ENCODE data around the gene SDK1.
"Not testable (repeated sequence)": the region's sequence is repeated elsewhere in the genome, so short reads cannot be mapped to it uniquely, and the experiment has no call there.

Gene SDK1

DNA sequence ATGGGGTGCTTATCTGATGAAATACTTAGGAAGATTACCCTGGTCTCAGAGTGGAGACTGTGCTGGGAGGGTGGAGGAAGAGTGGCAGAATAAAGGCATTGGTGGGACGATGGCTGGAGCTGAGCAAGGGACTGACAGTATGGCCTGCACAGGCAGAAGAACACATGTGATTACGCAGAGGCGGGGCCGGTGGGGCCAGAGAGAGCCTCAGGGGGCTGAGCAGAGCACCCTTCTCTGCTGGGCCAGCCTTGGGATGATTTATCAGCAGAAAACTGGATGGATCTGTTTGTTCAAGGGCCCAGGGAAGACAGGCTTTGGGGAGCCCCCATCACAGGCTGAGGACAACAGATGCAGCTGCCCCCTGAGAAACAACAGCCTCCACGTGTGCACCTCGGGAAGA is 272.1 kb downstream of the SDK1 start:
- no peaks in the 10 kb centered on the region for H3K4me1 Mint-ChIP-seq
- ATAC-seq (no peak), DNase-seq (ENCODE audit: low spot score in 2 of 2) (no peak)
- no peak overlapping the region for H3K27ac Mint-ChIP-seq
- H3K36me3 Mint-ChIP-seq = no peaks in the 10 kb centered on the region
- no peak overlapping the region for H3K4me3 Mint-ChIP-seq
- H3K9me3 Mint-ChIP-seq = peaks cover 3% of the 10 kb centered on the region

DNA sequence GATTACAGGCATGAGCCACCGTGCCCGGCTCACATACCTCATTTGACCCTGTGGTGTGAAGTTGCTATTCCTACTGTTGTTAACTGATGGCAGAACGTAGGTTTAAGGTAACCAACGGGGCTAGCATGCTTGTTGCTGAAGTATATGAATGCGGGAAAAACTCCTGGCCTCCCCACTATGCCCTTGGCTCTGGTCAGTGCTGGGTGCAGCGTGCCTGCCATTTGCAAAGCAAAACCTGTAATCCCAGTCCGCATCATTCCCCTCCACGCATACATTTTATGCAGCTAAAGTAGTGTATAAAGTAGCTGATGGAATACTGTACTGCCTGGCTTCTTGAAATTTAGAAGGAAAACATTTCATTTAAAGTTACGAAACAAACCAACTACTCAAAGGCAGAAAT is 273.3 kb downstream of the SDK1 start:
- ATAC-seq = no peak
- H3K4me3 Mint-ChIP-seq = no peak overlapping the region
- H3K36me3 Mint-ChIP-seq = no peaks in the 10 kb centered on the region
- no peak overlapping the region for H3K27ac Mint-ChIP-seq
- no peak for DNase-seq (ENCODE audit: low spot score in 2 of 2)
- no peaks in the 10 kb centered on the region for H3K4me1 Mint-ChIP-seq
- peaks cover 4% of the 10 kb centered on the region for H3K9me3 Mint-ChIP-seq

DNA sequence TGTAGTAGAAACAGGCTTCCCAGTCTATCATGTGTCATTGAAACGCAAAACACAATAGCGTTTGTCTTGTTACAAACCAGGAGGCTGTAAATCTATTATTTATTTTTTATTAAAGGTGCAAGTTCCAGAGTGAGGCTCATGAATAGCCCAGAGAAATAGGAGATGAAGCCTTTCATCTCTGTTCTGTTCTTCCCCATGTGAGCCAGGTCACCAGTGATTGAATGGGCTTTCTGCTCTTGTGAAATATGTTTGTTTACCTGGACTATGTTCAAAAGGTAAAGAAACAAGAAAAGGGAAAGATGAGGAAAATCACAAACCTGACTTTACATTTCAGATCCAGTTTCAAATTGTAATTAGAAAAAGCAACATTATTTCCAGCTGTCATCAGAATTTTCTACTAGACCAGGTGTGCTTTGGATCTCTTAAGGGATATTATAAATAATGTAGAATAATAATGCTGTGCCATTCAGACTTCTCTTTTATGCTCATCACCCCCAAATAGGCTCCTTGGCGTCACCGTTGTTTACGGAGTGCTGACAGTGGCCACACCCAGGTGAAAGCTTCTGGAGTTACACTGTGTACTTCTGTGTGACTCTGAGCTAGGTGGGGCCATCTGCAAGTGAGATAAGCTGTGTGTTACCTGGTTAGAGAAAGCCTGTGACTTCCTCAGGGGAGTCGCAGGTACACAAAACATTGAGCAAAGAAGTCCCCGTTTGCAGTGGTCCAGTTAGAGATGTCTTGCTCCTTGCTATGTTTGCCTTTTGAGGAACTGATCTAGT is 274.9 kb downstream of the SDK1 start:
- no peak for DNase-seq (ENCODE audit: low spot score in 2 of 2)
- Mint-ChIP-seq H3K4me3 (no peak overlapping the region), H3K36me3 (no peaks in the 10 kb centered on the region), H3K9me3 (peaks cover 4% of the 10 kb centered on the region), H3K27ac (no peak overlapping the region), H3K4me1 (no peaks in the 10 kb centered on the region)
- no peak for ATAC-seq

DNA sequence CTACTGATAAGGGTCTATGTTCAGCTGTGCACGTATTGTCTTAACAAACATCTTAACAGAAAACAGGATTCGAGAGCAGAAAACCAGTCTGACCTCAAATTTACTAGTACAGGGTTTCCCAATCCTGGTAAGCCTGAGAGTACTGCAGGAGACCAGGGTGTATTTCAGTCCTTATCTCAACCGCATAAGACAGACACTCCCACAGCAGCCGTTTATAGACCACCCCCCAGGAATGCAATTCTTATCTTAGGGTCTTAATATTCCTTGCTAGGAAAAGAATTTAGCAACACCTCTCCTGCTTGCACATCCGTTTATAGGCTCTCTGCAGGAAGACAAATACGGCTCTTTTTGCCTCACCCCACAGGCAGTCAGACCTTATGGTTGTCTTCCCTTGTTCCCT is 277.3 kb downstream of the SDK1 start:
- H3K4me1 Mint-ChIP-seq = no peaks in the 10 kb centered on the region
- DNase-seq (ENCODE audit: low spot score in 2 of 2) (no peak), ATAC-seq (no peak)
- H3K4me3 Mint-ChIP-seq = no peak overlapping the region
- peaks cover 4% of the 10 kb centered on the region for H3K9me3 Mint-ChIP-seq
- no peaks in the 10 kb centered on the region for H3K36me3 Mint-ChIP-seq
- no peak overlapping the region for H3K27ac Mint-ChIP-seq

DNA sequence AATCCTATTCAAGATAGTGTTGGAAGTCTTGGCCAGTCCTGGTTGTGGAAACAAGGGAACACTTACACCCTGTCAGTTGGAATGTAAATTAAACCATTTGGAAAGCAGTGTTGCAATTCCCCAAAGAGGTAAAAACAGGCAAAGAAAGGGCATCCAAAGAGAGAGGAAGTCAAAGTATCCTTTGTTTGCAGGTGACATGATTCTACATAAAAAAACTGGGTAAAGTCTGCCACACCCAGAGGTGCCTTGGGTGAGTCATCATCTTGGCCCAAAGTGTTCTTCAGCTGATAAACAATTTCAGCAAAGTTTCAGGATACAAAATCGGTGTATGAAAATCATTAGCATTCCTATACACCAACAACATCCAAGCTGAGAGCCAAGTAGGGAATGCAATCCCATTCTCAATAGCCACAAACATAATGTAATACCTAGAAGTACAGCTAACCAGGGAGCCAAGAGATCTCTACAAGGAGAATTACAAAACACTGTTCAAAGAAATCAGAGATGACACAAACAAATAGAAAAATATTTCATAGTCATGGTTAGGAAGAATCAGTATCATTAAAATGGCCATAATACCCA is 278.7 kb downstream of the SDK1 start:
- no peak for ATAC-seq
- no peak overlapping the region for H3K4me3 Mint-ChIP-seq
- H3K27ac Mint-ChIP-seq = no peak overlapping the region
- no peak for DNase-seq (ENCODE audit: low spot score in 2 of 2)
- H3K4me1 Mint-ChIP-seq = no peaks in the 10 kb centered on the region
- peaks cover 4% of the 10 kb centered on the region for H3K9me3 Mint-ChIP-seq
- H3K36me3 Mint-ChIP-seq = no peaks in the 10 kb centered on the region

DNA sequence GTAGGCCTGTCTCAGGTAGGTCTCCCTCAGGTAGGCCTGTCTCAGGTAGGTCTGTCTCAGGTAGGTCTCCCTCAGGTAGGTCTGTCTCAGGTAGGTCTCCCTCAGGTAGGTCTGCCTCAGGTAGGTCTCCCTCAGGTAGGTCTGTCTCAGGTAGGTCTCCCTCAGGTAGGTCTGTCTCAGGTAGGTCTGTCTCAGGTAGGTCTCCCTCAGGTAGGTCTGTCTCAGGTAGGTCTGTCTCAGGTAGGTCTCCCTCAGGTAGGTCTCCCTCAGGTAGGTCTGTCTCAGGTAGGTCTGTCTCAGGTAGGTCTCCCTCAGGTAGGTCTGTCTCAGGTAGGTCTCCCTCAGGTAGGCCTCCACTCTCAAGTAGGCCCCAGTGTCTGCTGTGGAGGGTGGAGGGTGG is 281.1 kb downstream of the SDK1 start:
- not testable (repeated sequence) for H3K36me3 Mint-ChIP-seq

DNA sequence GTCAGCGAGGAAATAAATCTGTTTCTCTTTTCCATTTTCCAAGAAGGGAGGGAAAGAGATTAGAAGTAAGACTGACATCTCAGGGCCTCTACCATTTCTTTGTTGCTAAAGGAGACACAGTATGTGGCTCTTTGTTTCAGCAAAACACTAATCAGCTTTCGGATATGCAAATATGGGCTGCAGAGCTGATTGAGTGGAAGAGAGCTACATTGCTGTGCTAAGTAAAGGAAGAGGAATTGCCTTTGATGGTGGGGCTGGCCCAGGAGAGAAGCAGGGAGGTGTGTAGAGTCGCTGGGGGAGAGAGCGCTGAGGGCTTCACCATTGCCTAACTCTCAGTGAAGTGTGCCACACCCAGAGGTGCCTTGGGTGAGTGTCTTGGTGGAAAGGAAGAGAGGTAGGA is 284.8 kb downstream of the SDK1 start:
- no peak for ATAC-seq
- Mint-ChIP-seq H3K9me3 (no peaks in the 10 kb centered on the region), H3K36me3 (no peaks in the 10 kb centered on the region), H3K4me3 (no peak overlapping the region), H3K4me1 (no peaks in the 10 kb centered on the region), H3K27ac (no peak overlapping the region)
- no peak for DNase-seq (ENCODE audit: low spot score in 2 of 2)

More for the DNA sequence above, 281.1 kb downstream of the SDK1 start:
- H3K9me3 Mint-ChIP-seq; H3K4me3 Mint-ChIP-seq; DNase-seq (ENCODE audit: low spot score in 2 of 2); H3K27ac Mint-ChIP-seq; H3K4me1 Mint-ChIP-seq; ATAC-seq: not testable (repeated sequence)

DNA sequence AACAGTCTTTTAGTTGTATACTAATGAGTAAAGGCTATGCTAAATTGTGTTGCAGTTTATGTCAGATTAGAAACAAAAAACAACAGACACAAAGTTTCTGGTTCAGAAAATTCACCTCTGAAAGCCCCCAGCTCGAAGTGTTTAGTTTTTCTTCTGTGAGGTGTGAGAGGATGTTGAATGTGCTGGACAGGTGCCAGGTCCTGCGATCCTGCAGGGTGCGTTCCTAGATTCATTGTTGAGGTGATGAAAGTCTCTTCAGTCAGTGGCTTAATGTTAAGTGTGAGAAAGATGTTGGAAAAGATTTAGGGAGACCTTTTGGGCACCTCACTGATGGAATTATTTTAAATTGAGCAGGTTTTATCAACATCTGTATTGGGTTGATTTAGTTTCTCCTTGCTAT is 287.3 kb downstream of the SDK1 start:
- Mint-ChIP-seq H3K9me3 (no peaks in the 10 kb centered on the region), H3K36me3 (no peaks in the 10 kb centered on the region), H3K4me1 (no peaks in the 10 kb centered on the region), H3K4me3 (no peak overlapping the region), H3K27ac (no peak overlapping the region)
- ATAC-seq (no peak), DNase-seq (ENCODE audit: low spot score in 2 of 2) (no peak)

DNA sequence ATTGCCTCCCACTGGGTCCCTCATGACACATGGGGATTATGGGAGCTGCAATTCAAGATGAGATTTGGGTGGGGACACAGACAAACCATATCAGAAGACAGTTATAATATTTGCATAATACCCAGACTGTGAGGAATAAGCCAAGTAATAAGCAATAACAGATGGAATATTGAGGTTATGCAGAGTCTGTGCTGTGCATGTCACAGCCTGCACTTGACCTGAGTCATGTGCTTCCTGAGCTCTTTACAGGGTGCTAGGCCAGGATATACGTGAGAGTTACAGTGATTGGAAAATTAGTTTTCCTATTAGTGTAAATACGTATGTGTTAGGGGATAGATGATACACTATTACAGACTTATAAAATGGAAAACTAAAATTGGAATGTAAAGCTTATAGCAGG is 288.7 kb downstream of the SDK1 start:
- Mint-ChIP-seq H3K36me3 (no peaks in the 10 kb centered on the region), H3K27ac (no peak overlapping the region), H3K4me1 (no peaks in the 10 kb centered on the region), H3K4me3 (no peak overlapping the region), H3K9me3 (no peaks in the 10 kb centered on the region)
- DNase-seq (ENCODE audit: low spot score in 2 of 2) (no peak), ATAC-seq (no peak)

DNA sequence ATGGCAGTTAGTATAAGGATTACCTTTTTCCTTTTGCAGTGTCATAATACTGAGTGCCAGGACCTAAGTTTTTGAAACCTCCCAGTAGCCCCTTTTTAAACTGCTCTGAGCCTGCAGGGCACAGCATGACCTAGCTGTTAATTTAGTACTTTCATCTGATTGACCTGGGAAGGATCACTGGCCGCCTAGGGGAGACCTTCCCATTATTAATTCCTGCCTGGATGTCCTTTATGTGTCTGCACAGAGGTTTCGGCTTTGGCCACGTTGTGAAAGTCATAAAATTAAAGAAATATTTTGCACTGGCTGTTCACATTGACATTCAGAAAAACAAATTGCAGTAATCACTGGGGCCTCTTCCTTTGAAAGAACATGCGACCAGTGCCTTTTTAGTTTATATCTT is 290.2 kb downstream of the SDK1 start:
- no peaks in the 10 kb centered on the region for H3K4me1 Mint-ChIP-seq
- no peaks in the 10 kb centered on the region for H3K9me3 Mint-ChIP-seq
- no peaks in the 10 kb centered on the region for H3K36me3 Mint-ChIP-seq
- no peak overlapping the region for H3K4me3 Mint-ChIP-seq
- no peak for ATAC-seq
- H3K27ac Mint-ChIP-seq = no peak overlapping the region
- no peak for DNase-seq (ENCODE audit: low spot score in 2 of 2)

DNA sequence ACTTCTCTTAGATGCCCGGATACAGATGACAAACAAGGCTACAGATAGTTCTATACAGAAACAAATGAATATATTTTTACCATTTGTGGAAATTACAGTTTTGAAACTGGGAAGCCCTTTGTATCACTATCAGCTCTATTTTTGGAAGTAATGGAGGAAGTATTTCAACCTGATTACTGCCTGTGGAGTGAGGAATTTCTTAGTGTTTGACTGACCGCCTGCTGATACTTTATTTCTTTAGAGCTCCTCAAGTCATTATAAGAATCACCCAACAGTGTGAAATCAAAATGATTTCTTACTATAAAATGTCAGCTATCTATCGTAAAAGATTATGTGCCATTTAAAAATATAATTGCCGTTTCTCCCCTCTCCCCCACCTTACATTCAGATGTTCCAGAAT is 290.9 kb downstream of the SDK1 start:
- Mint-ChIP-seq H3K4me3 (no peak overlapping the region), H3K4me1 (no peaks in the 10 kb centered on the region), H3K36me3 (no peaks in the 10 kb centered on the region), H3K9me3 (no peaks in the 10 kb centered on the region), H3K27ac (no peak overlapping the region)
- ATAC-seq (no peak), DNase-seq (ENCODE audit: low spot score in 2 of 2) (no peak)

DNA sequence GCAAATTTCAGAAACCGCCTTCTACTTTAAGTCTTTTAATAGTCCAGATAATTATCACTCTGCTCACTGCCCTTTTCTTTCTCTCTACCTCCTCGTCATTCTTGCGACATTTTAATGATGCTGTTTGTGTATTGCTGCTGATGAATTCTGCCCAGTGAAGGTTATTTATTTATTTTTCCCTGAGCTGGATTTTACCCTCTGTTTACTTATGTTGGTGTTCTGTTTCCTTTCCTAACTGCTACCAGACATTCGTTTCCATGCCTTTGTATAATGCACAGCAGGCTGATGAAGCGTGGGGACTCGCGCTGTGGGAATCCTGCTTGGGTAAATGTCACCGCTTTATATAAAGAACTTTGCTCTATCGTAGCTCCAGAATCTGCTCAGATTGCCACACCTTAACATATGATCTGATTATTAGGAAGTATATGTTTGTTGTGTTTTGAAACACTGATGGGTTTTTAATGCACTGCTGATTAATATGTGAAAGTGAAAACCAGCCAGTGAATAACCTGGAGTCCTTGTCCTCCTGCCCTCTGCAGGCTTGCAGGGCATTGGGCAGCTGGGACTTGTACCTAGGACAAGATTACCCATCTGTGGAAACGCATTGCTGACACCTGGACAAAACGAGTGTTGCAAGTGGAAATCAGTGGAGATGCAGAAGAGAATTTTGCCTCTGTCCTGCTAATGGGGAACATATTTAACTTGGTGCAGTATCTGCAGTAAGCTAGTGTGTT is 291.5 kb downstream of the SDK1 start:
- H3K4me3 Mint-ChIP-seq = no peak overlapping the region
- no peaks in the 10 kb centered on the region for H3K4me1 Mint-ChIP-seq
- no peaks in the 10 kb centered on the region for H3K36me3 Mint-ChIP-seq
- DNase-seq (ENCODE audit: low spot score in 2 of 2) (no peak), ATAC-seq (no peak)
- no peaks in the 10 kb centered on the region for H3K9me3 Mint-ChIP-seq
- H3K27ac Mint-ChIP-seq = no peak overlapping the region

DNA sequence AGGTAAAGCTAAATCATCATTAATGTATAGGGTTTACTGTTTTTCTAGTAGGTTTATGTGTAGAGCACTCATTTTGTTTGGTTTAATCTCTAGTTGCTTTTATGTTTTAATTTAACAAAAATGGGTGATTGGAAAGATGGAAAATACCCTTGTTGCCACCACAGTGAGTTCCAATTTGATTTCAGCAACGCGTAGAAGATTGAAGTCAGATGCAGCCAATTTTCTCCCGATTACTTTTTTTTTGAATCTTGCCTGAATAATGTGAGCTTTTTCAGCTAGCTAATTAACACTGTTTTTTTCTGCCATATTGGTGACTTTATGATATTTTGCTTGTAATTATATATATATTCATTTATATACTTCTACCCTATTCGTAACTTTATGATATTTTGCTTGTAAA is 293.8 kb downstream of the SDK1 start:
- no peak overlapping the region for H3K4me3 Mint-ChIP-seq
- ATAC-seq (no peak), DNase-seq (ENCODE audit: low spot score in 2 of 2) (no peak)
- no peaks in the 10 kb centered on the region for H3K9me3 Mint-ChIP-seq
- no peak overlapping the region for H3K27ac Mint-ChIP-seq
- H3K36me3 Mint-ChIP-seq = no peaks in the 10 kb centered on the region
- no peaks in the 10 kb centered on the region for H3K4me1 Mint-ChIP-seq

DNA sequence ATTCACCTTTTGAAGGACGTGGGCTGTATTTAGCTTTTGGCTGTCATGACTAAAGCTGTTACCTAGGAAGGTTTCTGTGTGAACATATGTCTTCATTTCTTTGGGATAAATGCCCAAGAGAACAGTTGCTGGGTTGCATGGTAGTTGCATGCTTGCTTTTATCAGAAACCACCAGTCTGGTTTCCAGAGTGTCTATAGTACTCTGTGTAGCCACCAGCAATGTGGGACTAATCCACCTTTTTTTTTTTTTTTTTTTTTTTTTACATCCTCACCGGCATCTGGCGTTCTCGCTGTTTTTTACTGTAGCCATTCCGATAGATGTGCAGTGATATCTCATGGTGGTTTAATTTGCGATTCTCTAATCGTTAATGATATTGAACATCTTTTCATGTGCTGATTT is 297.8 kb downstream of the SDK1 start:
- H3K4me3 Mint-ChIP-seq = no peak overlapping the region
- no peaks in the 10 kb centered on the region for H3K36me3 Mint-ChIP-seq
- no peak overlapping the region for H3K27ac Mint-ChIP-seq
- ATAC-seq (no peak), DNase-seq (ENCODE audit: low spot score in 2 of 2) (no peak)
- H3K4me1 Mint-ChIP-seq = no peaks in the 10 kb centered on the region
- no peaks in the 10 kb centered on the region for H3K9me3 Mint-ChIP-seq

DNA sequence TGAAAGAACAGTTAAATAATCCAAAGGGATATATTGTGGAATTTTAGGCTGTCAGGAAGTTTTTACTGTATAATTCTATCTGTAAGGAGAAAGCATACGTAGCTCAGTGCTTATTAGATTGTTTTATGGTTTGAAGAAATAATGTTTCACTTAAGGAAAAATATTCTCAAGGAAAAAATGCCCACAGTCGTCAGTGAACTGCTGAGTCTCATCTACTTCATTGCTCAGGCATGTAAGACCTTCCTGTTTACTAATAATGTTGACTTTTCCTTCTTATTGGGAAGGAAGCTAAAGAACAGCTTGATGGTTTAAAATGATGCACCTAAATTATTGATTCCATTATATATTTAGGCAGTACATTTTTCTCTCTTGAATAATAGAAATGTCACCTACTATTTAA is 304.2 kb downstream of the SDK1 start:
- Mint-ChIP-seq H3K36me3 (no peaks in the 10 kb centered on the region), H3K4me1 (no peaks in the 10 kb centered on the region), H3K27ac (no peak overlapping the region), H3K4me3 (no peak overlapping the region), H3K9me3 (peaks cover 9% of the 10 kb centered on the region)
- DNase-seq (ENCODE audit: low spot score in 2 of 2) = no peak
- no peak for ATAC-seq

DNA sequence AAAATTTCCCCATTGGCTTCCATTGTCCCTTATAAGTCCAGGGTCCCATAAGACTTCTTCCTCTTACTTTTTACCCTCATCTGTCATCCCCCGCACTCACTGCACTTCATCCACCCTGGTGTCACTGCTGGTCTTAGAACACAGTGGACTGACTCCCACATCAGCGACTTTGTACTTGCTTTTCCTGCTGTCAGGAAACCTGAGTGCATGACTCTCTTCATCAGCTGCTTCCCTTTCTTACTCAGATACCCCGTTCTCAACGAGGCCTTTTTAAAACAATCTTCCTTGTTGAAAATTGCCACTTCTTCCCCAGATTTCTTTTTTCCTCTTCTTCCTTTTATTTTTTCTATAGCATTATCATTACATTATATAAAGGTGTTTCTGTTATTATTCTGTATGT is 305.4 kb downstream of the SDK1 start:
- peaks cover 9% of the 10 kb centered on the region for H3K9me3 Mint-ChIP-seq
- no peak overlapping the region for H3K27ac Mint-ChIP-seq
- DNase-seq (ENCODE audit: low spot score in 2 of 2) (no peak), ATAC-seq (no peak)
- H3K36me3 Mint-ChIP-seq = no peaks in the 10 kb centered on the region
- H3K4me1 Mint-ChIP-seq = no peaks in the 10 kb centered on the region
- H3K4me3 Mint-ChIP-seq = no peak overlapping the region

Measured in stimulated activated effector memory CD8-positive, alpha-beta T cell treated with anti-CD3 and anti-CD28 coated beads, Interleukin-12 subunit alpha, Interleukin-12 subunit beta, amount 100 ng/mL, for 72 hours (primary cell).